MV-4-11 (cell line): ENCODE measurements around the gene TTF2.
A peak's percentile ranks its signal among the peaks of the same experiment; 100 is the strongest.
"Not testable (repeated sequence)": the region's sequence is repeated elsewhere in the genome, so short reads cannot be mapped to it uniquely, and the experiment has no call there.

ENCODE experiments used
- DNase-seq: peaks from one replicate; lab custom pipeline; 2025; lab: John Stamatoyannopoulos, UW

Gene TTF2

DNA sequence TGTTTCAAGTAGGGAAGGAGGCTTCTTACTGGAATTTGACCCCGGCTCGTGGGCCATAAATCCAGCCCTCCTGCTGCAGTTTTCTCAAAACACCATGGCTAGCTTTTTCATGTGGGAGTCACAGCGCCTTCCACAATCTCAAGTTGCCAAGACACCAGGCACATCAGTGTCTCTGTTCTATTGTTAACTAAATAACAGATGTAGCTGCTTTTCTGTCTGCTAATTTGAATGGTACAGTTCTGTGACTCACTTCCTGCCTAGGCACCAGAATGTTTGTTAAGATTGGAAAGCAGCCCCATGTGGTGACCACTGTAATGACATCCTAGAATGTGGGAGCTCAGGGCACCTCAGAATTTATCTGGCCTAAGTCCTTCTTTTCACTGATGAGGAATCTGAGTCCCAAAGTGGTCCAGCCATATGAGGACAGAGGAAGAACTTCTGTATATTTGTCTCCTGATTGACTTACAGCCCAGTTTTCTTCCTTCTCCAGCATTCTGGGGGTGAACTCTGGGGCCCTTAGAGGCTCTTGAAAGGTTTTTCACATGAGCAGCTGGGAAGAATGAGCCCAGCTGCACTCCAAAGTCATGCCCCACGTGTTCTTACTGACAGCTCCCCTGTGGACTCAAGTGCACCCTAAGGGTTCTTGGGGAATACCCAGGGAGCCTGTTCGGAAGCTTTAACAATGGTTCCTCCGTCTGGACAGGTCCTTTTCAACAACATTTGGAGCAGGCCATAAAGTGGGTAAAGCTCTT, 33.9 kb downstream of the TTF2 start:
- DNase-seq, result peak; percentile 39

DNA sequence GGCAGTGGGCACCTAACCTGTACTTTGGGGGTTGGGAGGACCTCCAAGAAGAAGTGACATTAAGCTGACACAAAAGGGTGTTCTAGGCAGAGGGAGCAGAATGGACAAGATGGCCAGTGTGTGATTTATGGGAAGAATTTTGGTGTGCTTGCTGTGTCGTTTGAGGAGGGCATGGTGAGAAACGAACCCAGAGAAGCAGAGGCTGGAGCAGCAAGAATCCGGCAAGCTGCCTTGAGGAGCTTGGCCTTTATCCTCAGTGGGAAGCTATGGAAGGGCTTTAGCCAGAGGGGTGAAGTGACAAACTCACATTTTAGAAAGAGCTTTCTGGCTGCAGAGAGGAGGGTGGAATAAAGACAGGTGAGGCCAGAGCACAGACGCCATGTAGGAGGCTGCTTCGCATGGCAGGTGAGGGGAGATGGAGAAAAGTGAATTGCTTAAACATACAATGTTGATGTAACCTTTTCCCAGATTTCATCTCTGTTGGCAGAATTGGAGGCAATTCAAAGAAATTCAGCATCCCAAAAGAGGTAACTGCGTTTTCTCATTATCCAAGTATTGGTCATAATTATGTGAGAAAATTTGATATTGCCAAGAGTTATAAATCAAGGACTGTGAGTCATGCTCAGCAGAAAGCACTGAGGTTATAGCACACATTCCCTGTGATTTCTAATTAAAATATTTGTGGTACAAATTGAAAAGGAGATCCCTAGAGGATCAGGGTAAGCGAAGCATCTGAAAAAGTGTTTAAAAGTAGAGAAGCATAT, 34.9 kb downstream of the TTF2 start:
- DNase-seq, result no peak

GRCh38 chr1:117096951-117097408, 36.9 kb downstream of the TTF2 start:
- no peak for DNase-seq

DNA sequence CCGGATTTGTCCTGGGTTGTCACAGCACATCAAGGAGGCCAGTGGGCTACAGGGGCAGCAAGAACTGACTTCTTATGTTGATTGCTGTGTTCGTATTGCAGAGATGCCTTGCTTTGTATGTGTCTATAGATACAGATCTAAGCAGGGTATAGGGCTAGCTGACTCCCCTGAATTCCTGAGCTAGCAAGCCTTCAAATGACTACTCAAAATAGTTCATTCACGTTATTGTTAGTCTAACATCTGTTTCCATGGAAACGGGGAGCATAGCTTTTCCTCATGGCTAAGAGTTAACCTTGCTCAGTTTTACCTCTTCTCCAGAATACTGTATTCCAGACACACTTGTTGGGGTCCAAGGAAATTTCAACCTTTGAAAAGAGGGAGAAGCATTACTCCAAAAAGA, 37.3 kb downstream of the TTF2 start:
- DNase-seq, result no peak

GRCh38 chr1:117098287-117098890, 38.3 kb downstream of the TTF2 start:
- DNase-seq, result no peak

GRCh38 chr1:117101334-117101733, 41.2 kb downstream of the TTF2 start:
- no peak for DNase-seq

DNA sequence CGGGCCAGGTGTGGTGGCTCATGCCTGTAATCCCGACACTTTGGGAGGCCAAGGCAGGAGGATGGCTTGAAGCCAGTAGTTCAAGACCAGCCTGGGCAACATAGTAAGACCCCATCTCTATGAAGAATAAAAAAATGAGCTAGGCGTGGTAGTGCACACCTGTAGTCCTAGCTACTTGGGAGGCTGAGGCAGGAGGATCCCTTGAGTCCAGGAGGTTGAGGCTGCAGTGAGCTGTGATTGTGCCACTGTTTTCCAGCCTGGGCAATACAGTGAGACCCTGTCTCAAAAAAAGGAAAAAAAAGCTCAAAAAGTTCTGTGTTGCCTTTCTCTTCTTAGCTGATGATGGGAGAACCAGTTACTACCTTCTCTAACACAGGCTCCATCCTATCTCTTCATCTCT, 41.7 kb downstream of the TTF2 start:
- DNase-seq, result not testable (repeated sequence)

GRCh38 chr1:117104986-117105385, 44.9 kb downstream of the TTF2 start:
- no peak for DNase-seq

DNA sequence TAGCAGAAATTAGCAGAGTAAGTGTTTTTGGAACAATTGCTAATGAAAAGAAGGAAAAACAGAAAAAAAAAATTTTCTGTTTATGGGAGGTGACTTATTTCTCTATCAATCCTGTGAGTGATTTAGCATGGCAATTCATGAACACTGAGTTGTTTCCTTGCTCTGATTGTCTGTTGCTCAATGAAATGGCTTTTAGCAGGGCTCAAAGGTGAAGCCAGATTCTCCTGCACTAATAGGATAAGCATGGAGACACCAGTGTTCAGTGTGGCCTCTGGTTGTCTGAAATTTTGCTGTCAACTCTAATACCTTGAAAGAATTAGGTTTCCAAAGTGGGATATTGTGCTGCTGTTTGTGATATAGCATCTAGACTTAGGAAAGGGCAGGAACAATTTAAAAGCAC, 45.6 kb downstream of the TTF2 start:
- no peak for DNase-seq

- no peak for DNase-seq
These were observed 46.4 kb downstream of the TTF2 start for GRCh38 chr1:117106478-117106877.

DNA sequence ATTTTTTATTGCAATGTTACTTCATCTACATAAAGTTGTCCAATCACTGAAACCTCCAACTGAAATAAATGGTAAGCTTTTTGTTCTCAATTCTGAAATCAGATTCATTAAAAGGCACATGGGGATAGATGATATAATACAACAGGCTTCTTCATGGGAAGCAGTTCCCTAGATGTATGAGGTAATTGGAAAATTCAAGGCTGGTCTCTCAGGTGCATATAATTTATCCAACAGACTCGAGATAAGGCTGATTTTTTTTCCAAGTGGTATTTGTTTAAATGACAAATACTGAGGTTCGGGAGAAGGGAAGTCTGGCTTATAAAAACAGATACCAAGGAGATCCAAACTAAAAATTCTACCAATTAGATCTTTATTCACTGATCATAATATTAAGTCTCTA, 47.2 kb downstream of the TTF2 start:
- no peak for DNase-seq

- DNase-seq, result no peak
These were observed 50.6 kb downstream of the TTF2 start for GRCh38 chr1:117110774-117111173.

GRCh38 chr1:117112047-117112717, 52.1 kb downstream of the TTF2 start:
- DNase-seq, result no peak

DNA sequence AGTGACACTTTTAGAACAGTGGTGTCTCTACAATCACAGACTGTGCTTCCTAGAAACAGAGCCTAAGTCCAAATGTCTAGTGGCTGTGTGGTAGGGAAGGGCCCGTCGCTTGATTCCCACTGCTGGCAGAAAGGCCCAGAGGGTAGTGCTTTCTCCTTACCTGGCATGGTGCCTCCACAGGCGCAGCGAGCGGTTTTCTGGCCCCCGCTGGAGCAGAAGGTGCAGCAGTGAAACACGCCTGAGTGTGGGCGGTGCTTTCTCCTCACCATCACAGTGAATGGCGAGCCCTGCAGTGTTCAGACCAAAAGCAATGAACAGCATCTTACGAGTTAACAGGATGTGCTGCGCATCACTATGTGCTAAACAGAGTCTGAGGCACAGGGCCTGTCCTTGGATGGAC, 53.1 kb downstream of the TTF2 start:
- DNase-seq, result no peak

- DNase-seq, result no peak
These were observed 54.8 kb downstream of the TTF2 start for GRCh38 chr1:117114877-117115276.

- DNase-seq, result no peak
These were observed 56.1 kb downstream of the TTF2 start for GRCh38 chr1:117116090-117116783.

- DNase-seq, result no peak
These were observed 56.6 kb downstream of the TTF2 start for GRCh38 chr1:117116784-117117130.

- no peak for DNase-seq
These were observed 57.6 kb downstream of the TTF2 start for GRCh38 chr1:117117697-117118096.

- DNase-seq, result no peak
These were observed 58.0 kb downstream of the TTF2 start for GRCh38 chr1:117118137-117118536.

DNA sequence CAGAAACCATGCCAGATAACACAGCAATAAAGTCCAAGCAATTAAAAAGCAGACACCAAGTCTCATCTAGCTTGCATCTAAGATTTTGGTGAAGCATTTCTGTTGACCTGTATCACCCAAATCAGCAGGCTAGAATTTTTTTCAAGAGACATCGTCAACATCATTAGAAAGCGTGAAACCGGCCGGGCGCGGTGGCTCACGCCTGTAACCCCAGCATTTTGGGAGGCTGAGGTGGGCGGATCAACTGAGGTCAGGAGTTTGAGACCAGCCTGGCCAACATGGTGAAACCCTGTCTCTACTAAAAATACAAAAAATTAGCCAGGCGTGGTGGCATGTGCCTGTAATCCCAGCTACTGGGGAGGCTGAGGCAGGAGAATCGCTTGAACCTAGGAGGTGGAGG, 59.0 kb downstream of the TTF2 start:
- DNase-seq, result not testable (repeated sequence)

DNA sequence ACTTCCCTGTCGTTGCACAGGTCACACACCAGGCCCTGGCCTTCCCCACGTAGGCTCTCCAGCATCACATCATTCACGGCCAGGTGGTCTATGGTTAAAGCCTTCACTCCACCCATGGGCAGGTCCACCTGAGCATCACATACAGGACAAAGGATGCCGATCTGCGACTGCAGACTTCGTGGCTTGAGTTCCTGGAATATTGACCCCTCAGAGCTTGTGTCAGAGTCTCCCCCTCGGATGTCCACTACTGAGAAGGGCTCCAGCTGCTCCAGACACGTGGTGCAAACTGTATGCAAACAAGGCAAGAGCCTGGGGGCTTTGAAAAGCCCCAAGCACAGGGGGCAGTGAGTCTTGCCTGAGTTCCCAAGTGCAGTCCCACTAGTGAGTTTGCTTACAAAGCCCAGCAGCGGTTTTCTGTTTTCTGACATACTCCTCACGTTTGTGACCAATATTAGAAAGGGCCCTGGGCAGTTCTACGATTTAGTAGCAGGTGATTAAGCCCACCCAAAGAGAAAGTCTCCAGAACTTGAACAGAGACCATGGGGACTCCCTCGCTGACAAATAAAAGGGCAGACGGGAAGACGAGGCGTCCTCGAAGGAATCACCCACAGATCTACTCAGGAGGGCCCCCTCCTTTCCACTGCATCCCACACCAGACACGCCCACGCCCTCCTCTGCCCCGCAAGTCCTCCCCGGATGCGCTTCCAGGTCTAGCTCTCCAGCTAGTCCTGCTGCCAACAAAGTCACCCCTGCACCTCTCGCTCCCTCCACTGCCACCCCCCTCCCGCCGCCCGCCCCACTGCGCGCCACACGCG, 60.9 kb downstream of the TTF2 start:
- DNase-seq, result no peak
